Measurements from ENCODE around the gene PDE6A.

Gene PDE6A

GRCh38 chr5:149957855-149958254, 13.3 kb upstream of the PDE6A start:
- Histone ChIP-seq H3K27me3 (ENCODE audit: insufficient read depth, low read length, poor library complexity, severe bottlenecking) (no peaks in the 10 kb centered on the region), H4K20me1 (ENCODE audit: insufficient read depth, low read length, poor library complexity, severe bottlenecking) (no peaks in the 10 kb centered on the region), H3K79me2 (ENCODE audit: insufficient read depth, low read length) (peaks cover 3% of the 10 kb centered on the region; the same call in 1 of the 2 replicates), H3K4me3 (ENCODE audit: low read length, poor library complexity, severe bottlenecking) (no peak overlapping the region), H3K36me3 (ENCODE audit: insufficient read depth, low read length) (no peaks in the 10 kb centered on the region), H3K9ac (ENCODE audit: low read depth, low read length, poor library complexity, severe bottlenecking) (no peak overlapping the region), H3K4me1 (ENCODE audit: insufficient read depth, low read length, poor library complexity, severe bottlenecking) (peaks cover 19% of the 10 kb centered on the region), H3K9me3 (ENCODE audit: insufficient read depth, low read depth, low read length) (no peaks in the 10 kb centered on the region), H3F3A (ENCODE audit: low read depth) (no peaks in the 10 kb centered on the region), H3K9me2 (replicated peaks; ENCODE audit: low read depth, low read length) (no peaks in the 10 kb centered on the region), H3K4me2 (ENCODE audit: low read depth, low read length, poor library complexity, severe bottlenecking) (no peak overlapping the region), H2AFZ (ENCODE audit: low read length) (no peak overlapping the region)
- TF ChIP-seq CTCF (conservative IDR thresholded peaks at IDR 0.05; ENCODE audit: low read length) (no peak), EZH2phosphoT487 (IDR thresholded peaks at IDR 0.05; ENCODE audit: borderline replicate concordance) (no peak)

DNA sequence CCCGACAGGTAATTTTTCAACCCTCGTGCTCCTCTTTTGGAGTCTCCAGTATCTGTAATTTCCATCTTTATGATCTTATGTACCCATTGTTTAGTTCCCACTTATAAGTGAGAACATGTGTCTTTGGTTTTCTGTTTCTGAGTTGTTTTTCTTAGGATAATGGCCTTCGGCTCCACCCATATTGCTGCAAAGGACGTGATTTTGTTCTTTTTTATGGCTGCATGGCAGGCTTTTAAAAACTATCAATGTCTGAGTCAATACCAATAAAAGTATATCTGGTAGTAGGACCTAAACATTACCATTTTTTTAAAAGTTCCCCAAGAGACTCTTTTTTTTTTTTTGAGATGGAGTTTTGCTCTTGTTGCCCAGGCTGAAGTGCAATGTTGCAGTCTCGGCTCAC, 12.1 kb upstream of the PDE6A start:
- Histone ChIP-seq H3K4me3 (ENCODE audit: low read length, poor library complexity, severe bottlenecking) (no peak overlapping the region), H3K27me3 (ENCODE audit: insufficient read depth, low read length, poor library complexity, severe bottlenecking) (no peaks in the 10 kb centered on the region), H3K36me3 (ENCODE audit: insufficient read depth, low read length) (no peaks in the 10 kb centered on the region), H3K4me1 (ENCODE audit: insufficient read depth, low read length, poor library complexity, severe bottlenecking) (peaks cover 15% of the 10 kb centered on the region), H2AFZ (ENCODE audit: low read length) (no peak overlapping the region), H4K20me1 (ENCODE audit: insufficient read depth, low read length, poor library complexity, severe bottlenecking) (no peaks in the 10 kb centered on the region), H3K79me2 (ENCODE audit: insufficient read depth, low read length) (0 out of 2 replicates have a peak, but pooled peaks cover 3% of the 10 kb centered on the region), H3K9me3 (ENCODE audit: insufficient read depth, low read depth, low read length) (no peaks in the 10 kb centered on the region), H3K9ac (ENCODE audit: low read depth, low read length, poor library complexity, severe bottlenecking) (no peak overlapping the region), H3F3A (ENCODE audit: low read depth) (no peaks in the 10 kb centered on the region), H3K4me2 (ENCODE audit: low read depth, low read length, poor library complexity, severe bottlenecking) (no peak overlapping the region), H3K9me2 (replicated peaks; ENCODE audit: low read depth, low read length) (no peaks in the 10 kb centered on the region)
- no peak for TF ChIP-seq EZH2phosphoT487 (IDR thresholded peaks at IDR 0.05; ENCODE audit: borderline replicate concordance)
- no peak for TF ChIP-seq CTCF (conservative IDR thresholded peaks at IDR 0.05; ENCODE audit: low read length)

DNA sequence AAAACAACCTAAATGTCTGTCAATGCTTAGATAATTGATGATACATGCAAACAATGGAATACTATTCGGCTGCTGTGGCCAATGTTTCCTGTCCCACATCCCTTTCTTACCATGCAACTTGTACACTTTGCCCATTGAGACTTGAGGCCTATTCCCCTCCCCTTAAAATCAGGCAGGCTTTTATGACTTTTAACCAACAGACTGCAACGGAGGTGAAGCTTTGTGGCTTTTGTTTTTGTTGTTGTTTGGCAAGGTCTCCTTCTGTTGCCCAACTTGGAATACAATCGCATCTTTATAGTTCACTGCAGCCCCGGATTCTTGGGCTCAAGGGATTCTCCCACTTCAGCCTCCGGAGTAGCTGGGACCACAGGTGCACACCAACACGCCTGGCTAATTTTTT, 10.2 kb upstream of the PDE6A start:
- Histone ChIP-seq H3K27me3 (ENCODE audit: insufficient read depth, low read length, poor library complexity, severe bottlenecking) (no peaks in the 10 kb centered on the region), H3K9me2 (replicated peaks; ENCODE audit: low read depth, low read length) (no peaks in the 10 kb centered on the region), H3F3A (ENCODE audit: low read depth) (no peaks in the 10 kb centered on the region), H3K9ac (ENCODE audit: low read depth, low read length, poor library complexity, severe bottlenecking) (no peak overlapping the region), H3K4me2 (ENCODE audit: low read depth, low read length, poor library complexity, severe bottlenecking) (no peak overlapping the region), H3K36me3 (ENCODE audit: insufficient read depth, low read length) (no peaks in the 10 kb centered on the region), H4K20me1 (ENCODE audit: insufficient read depth, low read length, poor library complexity, severe bottlenecking) (no peaks in the 10 kb centered on the region), H3K79me2 (ENCODE audit: insufficient read depth, low read length) (no peaks in the 10 kb centered on the region), H3K4me1 (ENCODE audit: insufficient read depth, low read length, poor library complexity, severe bottlenecking) (peaks cover 7% of the 10 kb centered on the region), H3K4me3 (ENCODE audit: low read length, poor library complexity, severe bottlenecking) (no peak overlapping the region), H2AFZ (ENCODE audit: low read length) (no peak overlapping the region), H3K9me3 (ENCODE audit: insufficient read depth, low read depth, low read length) (no peaks in the 10 kb centered on the region)
- TF ChIP-seq CTCF (conservative IDR thresholded peaks at IDR 0.05; ENCODE audit: low read length): no peak
- TF ChIP-seq EZH2phosphoT487 (IDR thresholded peaks at IDR 0.05; ENCODE audit: borderline replicate concordance): no peak

Data from Loucy (cell line).